Stimulated activated naive CD4-positive, alpha-beta T cell (primary cell): ENCODE measurements around the gene CCL15.

ENCODE experiments used
- DNase-seq, 6 experiments: peaks; one replicate each; lab custom pipeline; 2025; lab: John Stamatoyannopoulos, UW

CCL15 gene

DNA sequence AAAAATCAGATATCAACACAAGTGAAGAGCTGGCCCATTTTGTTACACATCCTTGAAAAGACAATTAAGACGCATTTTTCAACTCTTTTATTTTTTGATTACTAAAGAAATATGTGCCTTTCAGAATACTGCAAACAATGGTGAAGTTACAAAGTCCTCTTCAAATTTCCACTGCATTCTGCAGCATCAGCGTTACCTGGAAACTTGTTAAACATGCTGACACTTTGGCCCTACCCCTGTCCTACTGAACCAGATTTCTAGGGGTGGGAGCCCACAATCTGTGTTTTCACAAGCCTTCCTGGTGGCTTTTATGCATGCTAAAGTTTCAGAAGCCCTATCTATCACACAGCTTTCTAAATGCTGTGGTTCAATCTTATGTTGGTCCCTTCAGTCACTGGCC is 10.3 kb downstream of the CCL15 start:
- DNase-seq, result no peak

DNA sequence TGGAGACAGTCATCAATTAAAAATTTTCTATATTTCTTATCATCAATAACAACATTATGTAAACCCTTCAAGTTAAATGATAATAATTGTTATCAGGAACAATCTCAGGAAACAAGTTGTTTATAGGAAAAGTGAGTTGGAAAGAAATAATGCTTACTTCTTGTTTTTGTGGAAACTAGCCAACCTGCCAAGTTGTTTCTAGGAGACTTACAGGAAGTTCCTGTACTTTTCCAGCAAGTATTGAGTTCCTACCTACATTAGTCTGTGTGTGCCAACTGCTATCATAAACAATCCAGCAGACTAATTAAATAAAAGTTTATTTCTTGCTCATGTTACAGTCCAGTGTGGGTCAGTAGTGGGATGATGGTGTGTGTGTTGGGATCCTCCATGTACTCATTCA is 13.2 kb downstream of the CCL15 start:
- DNase-seq, result no peak

DNA sequence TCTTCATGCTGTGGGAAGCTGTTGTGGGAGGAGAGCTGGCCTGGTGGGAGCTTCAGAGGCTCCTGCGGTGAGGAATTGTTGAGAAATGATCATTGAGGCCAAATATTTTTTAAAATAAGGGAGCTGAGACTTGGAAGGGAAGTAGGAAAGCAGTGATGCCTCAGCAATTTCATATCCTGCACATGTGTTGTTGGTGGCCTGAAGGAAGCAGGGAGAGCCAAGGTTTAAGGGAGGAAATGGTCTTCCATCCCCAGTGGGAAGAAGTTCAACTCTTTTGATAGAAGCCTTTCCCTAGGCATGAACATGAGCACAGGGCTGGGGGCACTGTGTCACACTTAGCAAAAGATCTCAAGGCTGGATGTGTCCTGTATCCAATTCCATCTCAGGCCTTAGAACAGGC is 14.7 kb downstream of the CCL15 start, which contains the start of gene CCL14:
CCL14 (minus strand) TSS at position 87 of the 400 bp plus-strand sequence; CDS start at position 7, 80 bp downstream.
- DNase-seq, result no peak

DNA sequence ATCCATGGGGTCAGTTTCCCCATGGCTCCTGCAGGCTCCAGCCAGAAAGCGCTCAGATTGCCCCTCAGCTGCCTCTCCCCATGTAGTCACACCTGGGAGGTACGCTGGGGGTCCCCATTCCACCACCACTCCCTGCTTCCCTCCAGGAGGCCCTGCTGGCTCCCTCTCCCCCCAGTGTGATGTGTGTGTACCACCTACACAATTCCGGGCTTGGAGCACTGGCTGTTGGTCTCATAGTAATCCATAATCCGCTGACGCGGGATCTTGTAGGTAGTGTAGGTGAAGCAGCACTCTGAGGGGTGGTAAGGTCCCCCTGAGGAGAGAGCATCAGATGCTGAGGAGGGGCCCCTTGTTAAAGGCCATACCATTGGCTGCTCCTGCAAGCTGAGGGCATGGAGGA is 17.2 kb downstream of the CCL15 start:
- no peak for DNase-seq

DNA sequence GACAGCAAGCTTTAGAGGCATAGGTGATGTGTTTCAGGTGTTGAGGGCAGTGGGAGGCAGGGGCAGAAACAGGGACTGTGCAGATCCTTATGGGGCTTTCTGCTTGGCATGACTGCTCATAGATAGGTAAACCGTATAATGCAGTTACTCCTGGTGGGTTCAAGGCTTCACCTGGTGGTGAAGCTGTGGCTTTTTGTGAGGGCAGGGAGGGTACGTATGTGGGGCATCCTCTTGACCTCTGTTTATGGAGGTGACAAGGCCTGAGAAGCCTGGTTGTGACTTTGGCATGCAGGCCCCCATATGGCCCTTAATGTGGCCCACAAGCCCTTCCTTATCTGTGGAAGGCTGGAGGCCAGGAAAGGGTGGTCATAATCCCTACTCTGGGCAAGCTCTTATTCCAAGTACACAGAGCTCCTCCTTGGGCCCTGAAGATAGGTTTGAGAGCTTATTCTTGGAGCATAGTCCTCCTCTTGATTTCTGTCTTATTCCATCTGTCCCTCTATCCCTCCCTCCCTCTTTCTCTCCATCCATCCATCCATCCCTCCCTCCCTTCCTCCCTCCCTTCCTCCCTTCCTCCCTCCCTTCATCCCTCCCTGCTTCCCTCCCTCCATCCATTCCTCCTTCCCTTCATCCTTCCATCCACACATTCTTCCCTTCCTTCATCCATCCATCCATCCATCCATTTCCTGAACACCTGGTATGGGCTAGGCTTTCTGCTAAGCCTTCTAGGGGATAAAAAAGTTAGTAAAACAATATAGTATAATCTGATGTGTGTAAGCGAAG is 18.8 kb downstream of the CCL15 start:
- no peak for DNase-seq

DNA sequence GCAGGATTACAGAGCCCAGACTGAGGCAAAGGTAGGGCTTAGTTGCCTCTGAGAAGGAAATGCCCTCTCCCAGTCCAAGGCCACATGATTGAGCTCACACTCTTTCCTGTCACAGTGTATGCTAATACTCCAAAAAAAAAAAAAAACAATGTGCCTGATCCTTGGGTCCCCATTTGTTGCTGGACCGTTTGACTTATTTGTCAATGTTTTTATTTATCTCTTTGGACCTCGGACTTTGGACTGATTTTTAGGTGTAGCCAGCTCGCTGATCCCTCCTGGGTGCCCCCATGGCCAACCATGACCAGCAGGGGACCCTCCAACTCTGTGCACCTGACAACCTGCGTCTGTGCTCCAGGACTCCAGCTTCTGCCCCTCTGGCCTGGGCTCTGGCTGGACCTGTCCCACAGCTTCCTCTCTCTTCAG is 19.4 kb downstream of the CCL15 start:
- DNase-seq, result no peak

DNA sequence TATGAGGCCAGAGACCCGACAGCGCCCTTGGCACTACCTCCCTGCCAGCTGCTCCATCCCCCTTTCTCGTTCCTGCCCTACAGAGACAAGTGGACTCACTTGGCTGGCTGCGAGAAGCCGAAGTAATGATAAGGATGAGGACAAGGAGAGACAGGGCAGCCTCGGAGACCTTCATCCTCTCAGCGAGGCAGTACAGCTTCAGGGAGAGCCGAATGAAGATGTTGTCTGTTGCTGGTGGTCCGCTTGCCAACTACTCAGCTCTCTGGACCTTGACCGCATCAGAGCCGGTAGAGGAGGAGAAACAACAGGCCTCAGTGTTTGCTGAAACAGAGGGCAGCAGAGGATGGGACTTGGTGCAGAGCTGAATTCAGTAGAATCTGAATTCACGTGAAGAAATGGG is 20.1 kb downstream of the CCL15 start, which contains the start of gene CCL16:
CCL16 (minus strand) TSS at position 252 of the 400 bp plus-strand sequence; CDS start at position 175, 77 bp downstream.
- DNase-seq, result no peak

DNA sequence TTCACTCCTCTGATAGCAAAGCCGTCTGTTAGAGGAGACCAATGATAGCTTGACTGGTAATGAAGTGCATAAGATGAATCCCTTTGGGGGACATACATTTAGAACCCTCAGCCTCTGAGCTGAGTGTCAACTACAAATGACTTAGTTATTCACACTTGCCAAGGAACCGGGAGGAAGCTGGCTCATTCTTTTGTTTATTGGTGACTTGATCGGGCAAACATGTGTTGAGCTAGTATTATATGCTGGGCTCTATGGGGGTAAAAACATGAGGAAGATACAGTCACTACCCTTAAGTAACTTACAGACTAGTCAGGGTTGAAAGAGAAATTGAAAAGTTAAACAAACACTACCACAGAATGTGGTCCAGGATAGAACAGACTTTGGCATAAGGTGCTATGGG is 23.0 kb downstream of the CCL15 start:
- no peak for DNase-seq

DNA sequence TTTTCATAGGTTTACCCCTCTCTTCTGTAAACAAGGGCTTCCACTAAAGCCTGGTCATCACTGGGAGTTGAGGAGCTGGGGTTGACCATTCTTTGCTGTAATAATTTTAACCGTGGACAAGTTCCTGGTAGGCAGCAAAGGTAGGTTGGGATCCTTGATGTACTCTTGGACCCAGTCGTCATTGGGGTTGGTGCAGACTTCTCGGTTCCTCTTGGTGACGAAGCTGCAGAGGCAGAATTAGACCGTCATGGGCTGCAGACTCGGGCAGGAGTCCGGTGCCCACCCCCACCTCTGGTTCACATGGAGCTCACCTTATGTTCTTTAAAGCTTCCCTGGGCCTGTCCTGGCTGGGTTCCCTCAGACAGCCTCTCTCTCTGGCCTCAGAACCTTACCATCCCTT is 23.8 kb downstream of the CCL15 start:
- DNase-seq, result no peak

DNA sequence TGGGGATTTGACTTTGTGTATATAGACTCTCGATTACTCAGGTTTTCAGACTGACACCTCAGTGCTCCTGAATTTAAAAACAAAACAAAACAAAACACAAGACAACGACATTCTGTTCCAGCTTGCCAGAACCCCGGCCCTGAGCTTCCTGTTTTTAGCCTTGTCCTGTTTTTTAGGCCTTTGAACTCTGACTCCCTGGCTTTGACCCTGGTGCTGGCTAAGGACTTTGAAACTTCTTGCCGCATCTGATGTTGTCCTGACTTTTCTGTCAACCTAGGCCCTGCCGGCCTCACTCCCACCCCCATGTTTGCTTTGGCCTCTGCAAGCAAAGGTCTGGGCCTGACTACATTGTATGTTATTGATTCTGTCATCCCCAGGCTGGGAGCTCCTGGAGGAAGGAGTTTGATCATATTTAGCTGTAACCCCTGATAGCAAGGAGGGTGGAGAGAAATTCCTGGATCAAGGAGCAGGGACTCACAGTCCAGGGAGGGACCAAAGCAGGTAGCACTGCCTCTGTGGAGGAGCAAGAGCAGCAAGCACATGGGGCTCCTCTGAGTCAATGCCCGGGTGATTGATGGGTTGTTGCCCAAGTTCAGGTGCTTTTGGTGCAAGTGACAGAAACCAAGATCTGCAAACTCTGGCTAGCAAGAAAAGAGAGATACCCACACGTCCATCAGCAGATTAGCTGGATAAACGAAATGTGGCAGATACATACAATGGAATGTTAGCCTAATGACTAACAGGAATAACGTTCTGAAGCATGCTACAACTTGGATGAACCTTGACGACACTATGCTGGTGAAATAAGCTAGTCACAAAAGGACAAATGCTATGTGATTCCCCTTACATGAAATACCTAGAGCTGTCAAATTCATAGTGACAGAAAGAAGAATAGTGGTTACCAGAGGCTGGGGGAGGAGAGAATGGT is 27.8 kb downstream of the CCL15 start:
- no peak for DNase-seq

DNA sequence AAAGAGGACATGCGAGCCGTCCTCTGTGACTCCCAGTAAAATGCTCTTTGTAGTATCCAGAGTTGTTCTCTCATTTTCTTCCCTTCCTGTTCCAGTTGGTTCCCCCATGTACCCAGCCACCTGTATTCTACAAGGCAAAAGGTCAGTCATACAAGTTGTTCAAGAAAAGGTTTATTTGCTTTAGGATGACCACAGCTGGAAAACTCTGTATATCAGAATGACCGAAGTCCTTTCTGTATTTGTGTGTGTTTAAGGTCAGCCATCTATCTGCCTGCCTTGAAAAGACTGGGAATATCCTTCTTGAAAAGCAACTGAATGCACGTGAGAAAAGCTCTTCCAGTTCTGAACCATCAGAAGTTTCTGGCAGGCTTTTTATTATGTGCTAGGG is 28.4 kb downstream of the CCL15 start:
- DNase-seq, result no peak

DNA sequence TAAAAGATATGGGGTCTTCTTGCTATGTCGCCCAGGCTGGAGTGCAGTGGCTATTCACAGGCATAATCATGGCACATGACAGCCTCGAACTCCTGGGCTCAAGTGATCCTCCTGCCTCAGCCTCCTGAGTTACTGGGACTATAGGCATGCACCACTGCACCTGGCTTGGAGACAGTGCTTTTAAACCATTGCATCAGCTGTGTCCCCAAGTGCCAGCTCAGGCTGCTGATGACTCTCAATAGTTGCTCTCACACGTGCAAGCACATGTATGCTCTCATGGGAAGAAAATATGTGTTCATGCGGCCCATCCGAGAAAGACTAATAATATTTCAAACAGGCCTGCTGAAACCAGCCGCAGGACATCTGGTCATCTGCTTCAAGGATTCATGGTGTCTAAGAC is 28.8 kb downstream of the CCL15 start:
- DNase-seq, result no peak

DNA sequence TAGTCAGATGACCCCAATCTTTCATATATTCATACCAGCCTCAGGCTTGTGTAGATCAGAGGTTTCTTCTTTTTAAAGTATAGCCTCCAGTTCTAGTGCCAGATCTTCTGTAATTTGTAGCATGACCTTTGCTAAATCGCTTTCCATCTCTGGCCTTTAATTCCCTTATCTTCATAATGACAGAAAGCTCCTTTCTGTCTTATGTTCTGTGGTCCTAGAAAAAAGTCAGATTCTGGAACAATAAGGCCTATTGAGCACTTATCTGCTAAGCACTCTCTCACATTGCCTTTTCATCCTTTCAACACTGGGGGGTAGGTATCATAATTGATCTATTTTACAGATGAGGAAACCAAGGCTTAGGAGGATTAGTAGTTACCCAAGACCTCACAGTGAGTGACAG is 29.3 kb downstream of the CCL15 start:
- no peak for DNase-seq

DNA sequence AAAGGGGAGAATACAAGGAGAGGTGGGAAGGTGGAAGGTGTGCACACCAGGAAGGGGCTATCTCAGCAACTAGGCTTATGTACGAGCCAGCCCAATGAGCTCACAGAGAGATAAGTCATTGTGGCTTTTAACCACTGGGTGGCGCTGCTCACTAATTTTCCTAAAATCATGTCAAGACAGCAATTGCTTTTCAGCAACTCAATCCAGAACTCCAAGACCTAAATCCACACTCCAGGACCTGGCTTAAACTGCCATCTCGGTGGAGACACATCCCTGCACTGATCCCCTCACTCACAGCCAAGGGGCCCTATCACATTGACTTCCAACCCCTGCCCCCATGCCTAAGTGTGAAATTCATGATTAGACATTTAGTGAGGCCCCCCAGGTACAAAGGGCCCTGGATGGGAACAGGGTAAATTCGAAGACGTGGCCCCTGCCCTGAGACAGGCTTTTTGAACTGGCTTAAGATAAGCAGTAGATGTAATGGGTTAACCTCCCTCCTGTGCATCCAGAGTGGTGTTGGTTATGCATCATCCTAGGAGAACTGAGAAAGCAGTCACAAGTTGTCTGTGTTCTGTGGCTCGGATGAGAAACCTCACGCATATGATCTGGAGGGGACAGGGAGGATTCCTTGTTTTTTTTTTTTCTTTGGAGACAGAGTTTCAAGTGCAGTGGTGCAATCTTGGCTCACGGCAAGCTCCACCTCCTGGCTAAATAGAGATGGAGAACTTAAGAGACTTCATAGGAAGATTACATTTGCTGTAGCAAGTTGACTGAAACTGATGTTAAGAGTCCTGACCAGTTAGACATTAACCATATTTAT is 31.6 kb downstream of the CCL15 start:
- DNase-seq, result peak in 5 of 6 experiments; percentile 13 to 59 (median 36)

DNA sequence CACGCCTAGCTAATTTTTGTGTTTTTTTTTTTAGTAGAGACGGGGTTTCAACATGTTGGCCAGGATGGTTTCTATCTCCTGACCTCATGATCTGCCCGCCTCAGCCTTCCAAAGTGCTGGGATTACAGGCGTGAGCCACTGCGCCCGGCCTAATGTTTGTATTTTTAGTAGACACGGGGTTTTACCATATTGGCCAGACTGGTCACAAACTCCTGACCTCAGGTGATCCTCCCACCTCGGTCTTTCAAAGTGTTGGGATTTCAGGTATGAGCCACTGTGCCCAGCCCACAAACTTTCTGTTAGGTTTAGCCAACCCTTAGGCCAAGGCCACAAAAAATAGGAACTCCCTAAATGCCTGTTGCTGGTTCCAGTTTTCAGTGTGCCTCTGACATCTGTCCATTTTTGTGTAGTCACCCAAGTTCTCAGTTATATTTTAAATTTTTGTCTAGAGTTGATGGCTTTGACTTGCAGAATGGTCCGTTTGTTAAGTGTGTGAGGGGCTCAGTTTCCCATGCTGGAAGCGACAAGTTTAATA is 32.8 kb downstream of the CCL15 start:
- DNase-seq, result no peak

DNA sequence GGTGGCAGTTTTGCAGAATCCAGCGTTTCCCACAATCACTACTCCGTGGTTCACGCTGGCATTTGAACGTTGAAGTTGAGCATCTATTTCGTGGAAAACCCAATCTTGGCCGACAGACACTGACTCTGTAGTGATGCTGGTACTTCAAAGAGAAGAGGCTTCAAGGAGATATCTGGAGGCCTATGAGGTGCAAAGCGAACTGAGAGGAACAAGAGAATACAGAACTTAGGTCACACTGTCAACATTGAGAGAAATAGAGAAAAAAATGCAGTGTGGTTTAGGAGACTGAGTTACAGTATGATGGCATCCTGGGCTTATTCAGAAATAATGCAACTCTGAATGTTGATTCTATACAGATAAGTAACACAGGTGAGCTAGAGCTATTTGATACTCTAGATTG is 36.1 kb downstream of the CCL15 start:
- no peak for DNase-seq

DNA sequence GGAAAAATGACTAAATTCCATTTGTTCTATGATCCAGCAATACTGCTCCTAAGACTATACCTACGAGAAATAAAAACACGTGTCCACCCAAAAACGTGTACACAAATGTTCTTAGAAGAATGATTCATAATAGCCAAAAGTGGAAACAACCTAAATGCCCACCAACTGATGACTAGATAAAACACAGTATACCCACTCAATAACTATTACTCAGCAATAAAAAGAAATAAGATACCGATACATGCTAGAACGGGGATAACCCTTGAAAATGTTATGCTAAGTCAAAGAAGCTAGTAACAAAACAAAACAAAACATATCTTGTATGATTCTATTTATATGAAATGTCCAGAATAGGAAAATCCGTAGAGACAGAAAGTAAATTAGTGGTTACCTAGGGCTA is 37.7 kb downstream of the CCL15 start:
- DNase-seq, result no peak

DNA sequence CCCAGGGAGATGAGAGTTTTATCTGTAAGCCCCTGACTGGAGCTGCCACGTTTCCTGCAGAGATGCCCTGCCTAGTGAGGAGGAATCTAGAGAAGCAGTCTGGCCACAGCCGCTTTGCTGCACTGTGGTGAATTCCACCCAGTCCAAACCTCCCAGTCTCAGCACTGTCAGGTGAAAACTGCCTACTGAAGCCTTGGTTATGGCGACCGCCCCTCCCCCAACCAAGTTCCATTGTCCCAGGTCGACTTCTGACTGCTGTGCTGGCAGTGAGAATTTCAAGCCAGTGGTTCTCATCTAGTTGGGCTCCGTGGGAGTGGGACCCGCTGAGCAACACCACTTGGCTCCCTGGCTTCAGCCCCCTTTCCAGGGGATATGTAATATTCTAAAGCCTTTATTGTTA is 47.6 kb downstream of the CCL15 start:
- no peak for DNase-seq

DNA sequence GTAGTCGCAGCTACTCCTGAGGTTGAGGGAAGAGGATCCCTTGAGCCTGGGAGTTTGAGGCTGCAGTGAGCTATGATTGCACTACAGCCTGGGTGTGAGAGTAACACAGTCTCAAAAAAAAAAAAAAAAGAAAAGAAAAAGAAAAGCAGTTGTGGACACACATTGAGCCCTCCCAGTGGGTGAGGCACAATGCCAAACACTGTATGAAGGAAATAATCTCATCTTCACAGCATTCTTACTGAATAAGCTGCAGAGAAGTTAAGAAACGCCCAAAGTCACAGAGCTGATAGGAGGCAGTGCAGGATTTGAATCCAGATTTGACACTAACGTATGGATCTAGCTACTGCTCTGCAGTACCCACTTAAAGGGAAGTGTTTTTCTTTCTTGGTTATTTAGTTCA is 52.0 kb downstream of the CCL15 start:
- DNase-seq, result no peak

DNA sequence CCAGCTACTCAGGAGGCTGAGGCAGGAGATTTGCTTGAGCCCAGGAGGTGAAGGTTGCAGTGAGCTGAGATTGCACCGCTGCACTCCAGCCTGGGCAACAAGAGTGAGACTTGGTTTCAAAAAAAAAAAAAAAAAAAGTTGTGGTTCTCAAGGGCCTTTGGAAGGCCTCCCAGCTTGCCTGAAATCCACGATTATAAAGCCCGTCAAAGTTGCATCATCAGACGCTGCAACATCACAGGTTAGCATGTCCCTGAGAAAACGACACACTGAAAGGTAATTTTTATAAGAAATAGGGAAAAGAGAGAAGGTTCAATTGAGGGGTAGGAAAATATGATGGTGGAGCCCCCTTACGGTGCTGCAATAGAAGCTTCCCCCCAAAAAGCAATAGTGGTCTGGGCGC is 53.3 kb downstream of the CCL15 start:
- no peak for DNase-seq
